Measurements from ENCODE around the gene KCND3.

The KCND3 gene

GRCh38 chr1:111837393-111837792 lies 152.1 kb downstream of the KCND3 start:
- no peak for DNase-seq

- DNase-seq, result no peak
These were observed 153.4 kb downstream of the KCND3 start for GRCh38 chr1:111836111-111836510.

- no peak for DNase-seq
These were observed 154.0 kb downstream of the KCND3 start for GRCh38 chr1:111835514-111835913.

- no peak for DNase-seq
These were observed 154.5 kb downstream of the KCND3 start for GRCh38 chr1:111834956-111835355.

- DNase-seq, result no peak
These were observed 156.1 kb downstream of the KCND3 start for GRCh38 chr1:111833334-111833733.

GRCh38 chr1:111832521-111833155 lies 156.8 kb downstream of the KCND3 start:
- DNase-seq, result no peak

- DNase-seq, result no peak
These were observed 158.3 kb downstream of the KCND3 start for GRCh38 chr1:111831153-111831552.

- no peak for DNase-seq
These were observed 161.5 kb downstream of the KCND3 start for GRCh38 chr1:111827946-111828345.

- no peak for DNase-seq
These were observed 163.2 kb downstream of the KCND3 start for GRCh38 chr1:111826278-111826677.

- no peak for DNase-seq
These were observed 164.3 kb downstream of the KCND3 start for GRCh38 chr1:111825217-111825616.

- no peak for DNase-seq
These were observed 167.3 kb downstream of the KCND3 start for GRCh38 chr1:111822138-111822537.

- no peak for DNase-seq
These were observed 168.2 kb downstream of the KCND3 start for GRCh38 chr1:111821121-111821745.

- no peak for DNase-seq
These were observed 169.8 kb downstream of the KCND3 start for GRCh38 chr1:111819566-111820263.

GRCh38 chr1:111818546-111818945 lies 170.9 kb downstream of the KCND3 start:
- DNase-seq, result no peak

- no peak for DNase-seq
These were observed 171.4 kb downstream of the KCND3 start for GRCh38 chr1:111818081-111818480.

- DNase-seq, result no peak
These were observed 174.8 kb downstream of the KCND3 start for GRCh38 chr1:111814642-111815041.

- DNase-seq, result no peak
These were observed 175.2 kb downstream of the KCND3 start for GRCh38 chr1:111814305-111814628.

- no peak for DNase-seq
These were observed 175.8 kb downstream of the KCND3 start for GRCh38 chr1:111813440-111814304.

GRCh38 chr1:111812306-111812705 lies 177.2 kb downstream of the KCND3 start:
- DNase-seq, result no peak

GRCh38 chr1:111811891-111812290 lies 177.6 kb downstream of the KCND3 start:
- DNase-seq, result no peak

- DNase-seq, result no peak
These were observed 184.2 kb downstream of the KCND3 start for GRCh38 chr1:111805251-111805650.

GRCh38 chr1:111804776-111805175 lies 184.7 kb downstream of the KCND3 start:
- DNase-seq, result peak; percentile 24

GRCh38 chr1:111803951-111804350 lies 185.5 kb downstream of the KCND3 start:
- DNase-seq, result no peak

All from DMS153 (cell line).